ENCODE data around the gene GAA.

The GAA gene

DNA sequence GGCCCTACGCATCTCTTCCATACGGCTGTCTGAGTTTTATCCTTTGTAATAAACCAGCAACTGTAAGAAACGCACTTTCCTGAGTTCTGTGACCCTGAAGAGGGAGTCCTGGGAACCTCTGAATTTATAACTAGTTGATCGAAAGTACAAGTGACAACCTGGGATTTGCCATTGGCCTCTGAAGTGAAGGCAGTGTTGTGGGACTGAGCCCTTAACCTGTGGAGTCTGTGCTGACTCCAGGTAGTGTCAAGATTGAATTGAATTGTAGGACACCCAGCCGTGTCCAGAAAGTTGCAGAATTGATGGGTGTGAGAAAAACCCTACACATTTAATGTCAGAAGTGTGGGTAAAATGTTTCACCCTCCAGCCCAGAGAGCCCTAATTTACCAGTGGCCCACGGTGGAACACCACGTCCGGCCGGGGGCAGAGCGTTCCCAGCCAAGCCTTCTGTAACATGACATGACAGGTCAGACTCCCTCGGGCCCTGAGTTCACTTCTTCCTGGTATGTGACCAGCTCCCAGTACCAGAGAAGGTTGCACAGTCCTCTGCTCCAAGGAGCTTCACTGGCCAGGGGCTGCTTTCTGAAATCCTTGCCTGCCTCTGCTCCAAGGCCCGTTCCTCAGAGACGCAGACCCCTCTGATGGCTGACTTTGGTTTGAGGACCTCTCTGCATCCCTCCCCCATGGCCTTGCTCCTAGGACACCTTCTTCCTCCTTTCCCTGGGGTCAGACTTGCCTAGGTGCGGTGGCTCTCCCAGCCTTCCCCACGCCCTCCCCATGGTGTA is 1.5 kb downstream of the GAA start:
- FAIRE-seq: no peak

DNA sequence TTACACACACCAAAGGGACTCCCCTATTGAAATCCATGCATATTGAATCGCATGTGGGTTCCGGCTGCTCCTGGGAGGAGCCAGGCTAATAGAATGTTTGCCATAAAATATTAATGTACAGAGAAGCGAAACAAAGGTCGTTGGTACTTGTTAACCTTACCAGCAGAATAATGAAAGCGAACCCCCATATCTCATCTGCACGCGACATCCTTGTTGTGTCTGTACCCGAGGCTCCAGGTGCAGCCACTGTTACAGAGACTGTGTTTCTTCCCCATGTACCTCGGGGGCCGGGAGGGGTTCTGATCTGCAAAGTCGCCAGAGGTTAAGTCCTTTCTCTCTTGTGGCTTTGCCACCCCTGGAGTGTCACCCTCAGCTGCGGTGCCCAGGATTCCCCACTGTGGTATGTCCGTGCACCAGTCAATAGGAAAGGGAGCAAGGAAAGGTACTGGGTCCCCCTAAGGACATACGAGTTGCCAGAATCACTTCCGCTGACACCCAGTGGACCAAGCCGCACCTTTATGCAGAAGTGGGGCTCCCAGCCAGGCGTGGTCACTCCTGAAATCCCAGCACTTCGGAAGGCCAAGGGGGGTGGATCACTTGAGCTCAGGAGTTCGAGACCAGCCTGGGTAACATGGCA is 2.2 kb downstream of the GAA start:
- DNase-seq (ENCODE audit: insufficient read length, low spot score) (no peak), FAIRE-seq (no peak)

More for the DNA sequence above, 1.5 kb downstream of the GAA start:
- no peak for DNase-seq (ENCODE audit: insufficient read length, low spot score)

DNA sequence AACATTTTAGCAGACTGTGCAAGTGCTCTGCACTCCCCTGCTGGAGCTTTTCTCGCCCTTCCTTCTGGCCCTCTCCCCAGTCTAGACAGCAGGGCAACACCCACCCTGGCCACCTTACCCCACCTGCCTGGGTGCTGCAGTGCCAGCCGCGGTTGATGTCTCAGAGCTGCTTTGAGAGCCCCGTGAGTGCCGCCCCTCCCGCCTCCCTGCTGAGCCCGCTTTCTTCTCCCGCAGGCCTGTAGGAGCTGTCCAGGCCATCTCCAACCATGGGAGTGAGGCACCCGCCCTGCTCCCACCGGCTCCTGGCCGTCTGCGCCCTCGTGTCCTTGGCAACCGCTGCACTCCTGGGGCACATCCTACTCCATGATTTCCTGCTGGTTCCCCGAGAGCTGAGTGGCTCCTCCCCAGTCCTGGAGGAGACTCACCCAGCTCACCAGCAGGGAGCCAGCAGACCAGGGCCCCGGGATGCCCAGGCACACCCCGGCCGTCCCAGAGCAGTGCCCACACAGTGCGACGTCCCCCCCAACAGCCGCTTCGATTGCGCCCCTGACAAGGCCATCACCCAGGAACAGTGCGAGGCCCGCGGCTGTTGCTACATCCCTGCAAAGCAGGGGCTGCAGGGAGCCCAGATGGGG is 3.1 kb downstream of the GAA start:
- FAIRE-seq (no peak), DNase-seq (ENCODE audit: insufficient read length, low spot score) (no peak)

DNA sequence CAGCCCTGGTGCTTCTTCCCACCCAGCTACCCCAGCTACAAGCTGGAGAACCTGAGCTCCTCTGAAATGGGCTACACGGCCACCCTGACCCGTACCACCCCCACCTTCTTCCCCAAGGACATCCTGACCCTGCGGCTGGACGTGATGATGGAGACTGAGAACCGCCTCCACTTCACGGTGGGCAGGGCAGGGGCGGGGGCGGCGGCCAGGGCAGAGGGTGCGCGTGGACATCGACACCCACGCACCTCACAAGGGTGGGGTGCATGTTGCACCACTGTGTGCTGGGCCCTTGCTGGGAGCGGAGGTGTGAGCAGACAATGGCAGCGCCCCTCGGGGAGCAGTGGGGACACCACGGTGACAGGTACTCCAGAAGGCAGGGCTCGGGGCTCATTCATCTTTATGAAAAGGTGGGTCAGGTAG is 3.6 kb downstream of the GAA start:
- FAIRE-seq (no peak), DNase-seq (ENCODE audit: insufficient read length, low spot score) (no peak)

DNA sequence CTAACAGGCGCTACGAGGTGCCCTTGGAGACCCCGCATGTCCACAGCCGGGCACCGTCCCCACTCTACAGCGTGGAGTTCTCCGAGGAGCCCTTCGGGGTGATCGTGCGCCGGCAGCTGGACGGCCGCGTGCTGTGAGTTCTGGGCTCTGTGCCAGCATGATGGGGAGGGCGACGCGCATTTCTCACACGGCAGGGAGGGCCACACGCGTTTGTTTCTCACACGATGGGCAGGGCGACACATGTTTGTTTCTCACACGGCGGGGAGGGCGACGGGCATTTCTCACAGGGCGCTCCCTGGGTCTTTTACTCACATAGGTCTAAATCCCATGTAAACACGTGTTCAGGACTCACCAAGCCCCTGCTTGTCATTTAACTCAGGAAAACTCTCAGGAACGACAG is 4.4 kb downstream of the GAA start:
- DNase-seq (ENCODE audit: insufficient read length, low spot score) (no peak), FAIRE-seq (no peak)

DNA sequence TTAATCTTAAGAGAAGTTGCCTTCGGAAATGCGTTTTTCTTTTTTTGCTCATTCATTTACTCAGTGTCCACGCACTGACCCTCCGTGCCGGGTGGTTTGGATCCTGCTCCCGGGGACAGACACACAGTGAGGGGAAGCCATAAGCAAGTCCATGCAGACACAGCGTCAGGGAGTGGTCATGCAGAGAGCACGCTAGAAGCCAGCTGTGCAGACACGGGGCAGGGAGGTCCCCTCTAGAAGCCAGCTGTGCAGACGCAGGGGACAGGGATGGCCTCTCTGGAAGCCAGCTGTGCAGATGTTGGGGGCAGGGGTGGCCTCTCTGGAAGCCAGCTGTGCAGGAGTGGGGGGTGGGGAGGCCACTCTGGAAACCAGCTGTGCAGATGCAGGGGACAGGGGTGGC is 4.8 kb downstream of the GAA start:
- DNase-seq (ENCODE audit: insufficient read length, low spot score): no peak
- no peak for FAIRE-seq

DNA sequence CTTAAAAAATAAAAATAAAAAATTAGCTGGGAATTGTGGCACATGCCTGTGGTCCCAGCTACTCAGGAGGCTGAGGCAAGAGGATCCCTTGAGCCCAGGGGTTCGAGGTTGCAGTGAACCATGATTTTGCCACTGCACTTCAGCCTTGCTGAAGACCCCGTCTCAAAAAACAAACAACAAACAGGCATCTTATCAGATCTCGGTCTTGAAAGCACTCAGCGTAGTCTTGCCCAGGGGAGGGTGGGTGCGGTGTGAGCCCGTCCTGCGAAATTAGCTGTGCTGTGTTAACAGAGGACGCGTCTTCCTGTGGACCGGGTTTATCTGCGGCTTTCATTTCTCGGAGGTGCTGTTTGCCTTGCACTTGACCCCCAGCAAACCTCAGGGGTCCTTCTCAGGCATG is 5.4 kb downstream of the GAA start:
- FAIRE-seq: no peak
- no peak for DNase-seq (ENCODE audit: insufficient read length, low spot score)

DNA sequence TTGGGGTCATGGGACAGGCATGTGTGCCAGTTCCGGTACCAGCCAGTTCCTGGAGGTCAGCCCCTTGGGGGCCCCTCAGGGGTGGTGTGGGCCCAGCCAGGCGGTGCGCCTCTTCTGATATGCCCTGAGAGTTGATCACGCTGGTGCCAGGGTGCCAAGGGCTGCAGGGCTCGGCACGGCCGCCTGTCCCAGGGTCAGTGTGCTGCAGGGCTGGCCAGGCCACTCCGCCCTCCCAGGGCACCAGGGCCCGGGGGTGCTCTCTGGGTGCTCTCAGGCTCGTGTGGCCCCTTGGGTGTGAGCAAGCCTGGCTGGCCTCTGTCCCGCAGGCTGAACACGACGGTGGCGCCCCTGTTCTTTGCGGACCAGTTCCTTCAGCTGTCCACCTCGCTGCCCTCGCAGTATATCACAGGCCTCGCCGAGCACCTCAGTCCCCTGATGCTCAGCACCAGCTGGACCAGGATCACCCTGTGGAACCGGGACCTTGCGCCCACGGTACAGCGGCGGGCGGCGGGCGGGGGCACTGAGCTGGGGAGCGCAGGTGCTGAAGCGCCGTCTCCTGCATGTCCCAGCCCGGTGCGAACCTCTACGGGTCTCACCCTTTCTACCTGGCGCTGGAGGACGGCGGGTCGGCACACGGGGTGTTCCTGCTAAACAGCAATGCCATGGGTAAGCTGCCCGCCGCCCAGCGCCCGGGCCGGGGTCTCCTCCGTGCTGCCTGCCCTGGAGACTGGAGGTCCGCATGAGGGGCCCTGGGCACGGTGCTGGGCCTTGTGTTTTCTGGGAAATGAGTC is 6.0 kb downstream of the GAA start:
- DNase-seq (ENCODE audit: insufficient read length, low spot score): no peak
- no peak for FAIRE-seq

DNA sequence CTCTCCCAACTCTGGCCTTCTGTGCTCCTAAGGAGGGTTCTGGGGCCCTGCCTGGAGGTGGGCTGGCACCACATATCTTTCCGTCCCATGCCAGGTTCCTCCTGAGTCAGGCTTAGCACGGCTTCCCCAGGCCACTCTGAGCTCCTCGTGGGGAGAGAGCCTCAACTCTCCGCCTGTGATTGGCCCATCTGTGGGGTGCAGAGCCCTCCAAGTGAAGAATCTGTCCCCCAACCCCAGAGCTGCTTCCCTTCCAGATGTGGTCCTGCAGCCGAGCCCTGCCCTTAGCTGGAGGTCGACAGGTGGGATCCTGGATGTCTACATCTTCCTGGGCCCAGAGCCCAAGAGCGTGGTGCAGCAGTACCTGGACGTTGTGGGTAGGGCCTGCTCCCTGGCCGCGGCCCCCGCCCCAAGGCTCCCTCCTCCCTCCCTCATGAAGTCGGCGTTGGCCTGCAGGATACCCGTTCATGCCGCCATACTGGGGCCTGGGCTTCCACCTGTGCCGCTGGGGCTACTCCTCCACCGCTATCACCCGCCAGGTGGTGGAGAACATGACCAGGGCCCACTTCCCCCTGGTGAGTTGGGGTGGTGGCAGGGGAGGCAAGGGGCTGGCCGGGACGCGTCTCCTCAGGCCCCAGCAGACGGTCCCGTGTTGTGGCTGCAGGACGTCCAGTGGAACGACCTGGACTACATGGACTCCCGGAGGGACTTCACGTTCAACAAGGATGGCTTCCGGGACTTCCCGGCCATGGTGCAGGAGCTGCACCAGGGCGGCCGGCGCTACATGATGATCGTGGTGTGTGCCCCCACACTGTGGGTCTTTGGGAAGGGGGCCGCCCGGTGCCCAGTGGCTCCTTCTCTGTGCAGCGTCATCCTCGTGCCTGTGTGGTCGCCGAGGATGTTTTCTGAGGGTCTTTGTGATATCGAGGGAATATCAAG is 6.9 kb downstream of the GAA start:
- no peak for FAIRE-seq

DNA sequence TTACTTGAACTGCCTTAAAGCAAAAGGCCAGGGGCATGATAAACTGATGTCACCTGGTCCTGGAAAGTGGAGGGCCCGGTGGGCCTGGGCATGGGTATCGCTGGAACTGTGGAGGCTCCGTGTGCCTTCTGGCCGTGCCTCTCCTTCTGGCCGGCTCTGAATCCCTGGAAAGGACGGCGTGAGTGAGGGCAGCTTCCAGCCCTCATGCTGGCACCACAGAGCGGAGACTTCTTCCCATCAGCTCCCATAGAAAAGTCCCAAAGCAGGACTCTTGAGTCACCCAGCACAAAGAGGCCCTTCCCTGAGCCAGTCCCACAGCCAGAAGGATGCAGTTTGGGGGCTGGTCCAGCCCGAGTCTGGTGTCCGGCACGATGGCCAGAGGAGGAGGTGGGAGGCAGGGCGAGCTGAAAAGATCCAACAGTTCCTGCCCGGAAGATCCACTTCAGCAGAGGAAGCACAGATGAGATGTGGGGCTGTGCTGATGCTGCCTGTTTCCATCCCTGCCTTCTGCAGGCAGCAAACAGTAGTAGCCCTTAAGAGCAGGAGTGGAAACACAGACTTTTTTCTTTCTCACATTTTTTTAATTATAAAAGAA is 7.8 kb downstream of the GAA start:
- no peak for DNase-seq (ENCODE audit: insufficient read length, low spot score)
- FAIRE-seq: no peak

More for the DNA sequence above, 6.9 kb downstream of the GAA start:
- no peak for DNase-seq (ENCODE audit: insufficient read length, low spot score)

DNA sequence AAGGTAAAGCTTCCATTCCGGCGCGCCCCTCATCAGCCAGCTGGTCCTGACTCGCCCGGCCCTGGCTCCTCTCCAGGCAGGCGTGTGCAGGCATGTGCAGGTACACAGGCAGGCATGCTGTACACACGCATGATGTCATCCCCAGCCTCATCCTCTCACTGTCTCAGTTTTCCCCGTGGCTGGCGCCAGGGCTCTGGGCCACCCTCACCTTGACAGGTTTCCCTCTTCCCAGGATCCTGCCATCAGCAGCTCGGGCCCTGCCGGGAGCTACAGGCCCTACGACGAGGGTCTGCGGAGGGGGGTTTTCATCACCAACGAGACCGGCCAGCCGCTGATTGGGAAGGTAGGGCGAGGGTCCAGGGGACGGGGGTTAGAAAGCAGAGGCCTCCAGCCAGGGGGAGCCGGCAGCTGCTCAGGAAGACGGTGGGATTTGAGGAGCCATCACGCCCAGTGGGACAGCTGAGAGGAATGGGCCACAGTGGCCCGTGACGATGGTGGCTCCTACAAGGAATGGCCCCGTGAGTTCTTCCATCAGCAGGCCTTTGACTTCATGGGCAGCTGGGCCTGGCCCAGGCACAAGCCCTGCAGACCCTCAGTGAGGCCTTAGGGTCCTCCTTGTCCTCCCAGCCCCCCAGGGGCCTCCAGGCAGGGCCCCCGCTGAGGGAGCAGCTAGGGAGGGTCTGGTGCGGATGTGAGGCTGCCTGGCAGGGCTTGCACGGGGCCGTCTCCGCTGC is 8.5 kb downstream of the GAA start:
- DNase-seq (ENCODE audit: insufficient read length, low spot score) (no peak), FAIRE-seq (no peak)

DNA sequence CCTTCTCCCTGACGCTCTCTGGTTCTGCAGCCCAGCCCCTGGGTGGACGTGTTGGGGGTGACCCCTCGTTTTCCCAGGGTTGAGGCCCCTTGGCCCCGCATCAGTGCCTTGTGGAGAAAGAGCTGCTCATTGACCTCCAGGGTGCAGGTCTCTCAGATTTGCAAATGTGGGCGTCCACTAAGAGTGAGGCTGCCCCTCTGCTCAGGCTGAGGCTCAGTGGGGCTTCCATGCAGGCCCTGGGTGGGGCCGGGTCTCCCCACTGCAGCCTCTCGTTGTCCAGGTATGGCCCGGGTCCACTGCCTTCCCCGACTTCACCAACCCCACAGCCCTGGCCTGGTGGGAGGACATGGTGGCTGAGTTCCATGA is 9.0 kb downstream of the GAA start:
- no peak for DNase-seq (ENCODE audit: insufficient read length, low spot score)
- FAIRE-seq: no peak

DNA sequence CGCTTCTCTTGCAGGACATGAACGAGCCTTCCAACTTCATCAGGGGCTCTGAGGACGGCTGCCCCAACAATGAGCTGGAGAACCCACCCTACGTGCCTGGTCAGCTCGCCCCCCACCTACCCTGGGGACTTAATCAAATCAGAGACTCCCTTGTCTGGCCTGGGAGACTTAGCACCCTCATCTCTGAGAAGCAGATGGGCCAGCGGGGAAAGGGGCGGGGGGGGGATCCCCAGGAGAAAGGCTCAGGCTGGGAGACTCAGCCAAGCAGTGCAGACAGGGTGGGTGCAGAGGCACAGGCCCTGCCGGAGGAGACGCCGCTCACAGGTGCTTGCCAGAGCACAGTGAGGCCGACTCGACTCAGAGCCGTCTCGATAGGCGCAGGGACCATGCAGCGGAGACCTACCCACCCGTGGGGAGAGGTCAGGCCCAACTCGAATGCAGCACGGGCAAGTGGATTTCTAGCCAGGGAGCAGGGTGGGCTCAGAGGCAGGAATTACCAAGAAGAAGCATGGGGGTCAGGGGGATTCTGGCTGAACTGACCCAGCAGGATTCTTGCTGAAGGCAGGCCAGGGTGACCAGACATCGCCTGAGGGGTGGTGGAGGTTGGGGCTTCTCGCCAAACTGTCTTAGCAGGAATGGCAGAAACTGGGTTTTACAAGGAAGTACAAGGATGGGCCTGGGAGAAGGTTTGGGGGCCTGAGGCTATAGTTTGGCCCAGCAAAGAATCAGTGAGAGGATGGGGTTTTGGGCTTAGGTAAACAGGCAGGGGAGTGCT is 9.7 kb downstream of the GAA start:
- FAIRE-seq: no peak
- DNase-seq (ENCODE audit: insufficient read length, low spot score): no peak

DNA sequence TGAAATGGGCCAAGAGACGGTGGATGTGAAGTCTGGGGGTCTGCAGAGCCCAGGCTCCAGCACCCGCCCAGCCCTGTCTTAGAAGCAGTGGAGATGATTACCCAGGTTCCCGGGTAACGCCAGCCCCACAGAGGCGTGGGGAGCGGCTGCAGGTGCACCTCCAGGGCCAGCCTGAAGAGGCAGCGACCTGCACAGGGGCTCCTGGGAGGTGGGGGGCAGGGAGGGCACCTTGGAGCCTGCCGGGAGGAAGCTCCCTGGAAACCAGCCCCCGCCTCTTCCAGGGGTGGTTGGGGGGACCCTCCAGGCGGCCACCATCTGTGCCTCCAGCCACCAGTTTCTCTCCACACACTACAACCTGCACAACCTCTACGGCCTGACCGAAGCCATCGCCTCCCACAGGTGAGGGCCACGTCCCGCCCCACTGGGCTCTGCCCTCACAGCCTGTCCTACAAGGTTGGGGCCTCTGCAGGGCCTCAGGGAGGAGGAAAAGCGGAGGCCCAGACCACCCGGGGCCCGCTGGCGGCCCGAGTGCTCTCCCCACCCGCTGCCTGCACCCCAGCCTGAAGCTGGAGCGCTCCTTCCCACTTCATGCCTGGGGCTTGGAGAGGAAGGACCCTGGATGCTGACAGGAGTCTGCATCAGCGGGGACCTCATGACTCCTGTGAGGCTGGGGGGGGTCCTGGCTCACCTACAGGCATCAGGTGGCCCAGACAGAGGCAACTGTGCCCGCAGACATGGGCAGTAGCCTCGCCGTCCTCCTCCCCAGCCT is 10.5 kb downstream of the GAA start:
- FAIRE-seq (no peak), DNase-seq (ENCODE audit: insufficient read length, low spot score) (no peak)

DNA sequence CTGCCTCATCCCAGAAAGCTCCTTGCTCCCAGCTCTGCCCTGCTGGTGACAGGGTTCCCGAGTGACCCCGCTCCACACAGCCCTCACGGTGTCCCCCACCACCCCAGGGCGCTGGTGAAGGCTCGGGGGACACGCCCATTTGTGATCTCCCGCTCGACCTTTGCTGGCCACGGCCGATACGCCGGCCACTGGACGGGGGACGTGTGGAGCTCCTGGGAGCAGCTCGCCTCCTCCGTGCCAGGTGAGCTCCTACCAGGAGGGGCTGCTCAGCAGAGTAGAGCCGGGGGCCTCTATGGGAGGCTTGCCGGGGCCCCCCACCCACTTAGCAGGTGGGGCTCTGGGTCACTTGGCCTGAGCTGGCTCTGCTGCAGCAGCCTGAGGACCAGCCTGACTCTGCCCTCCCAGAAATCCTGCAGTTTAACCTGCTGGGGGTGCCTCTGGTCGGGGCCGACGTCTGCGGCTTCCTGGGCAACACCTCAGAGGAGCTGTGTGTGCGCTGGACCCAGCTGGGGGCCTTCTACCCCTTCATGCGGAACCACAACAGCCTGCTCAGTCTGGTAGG is 11.2 kb downstream of the GAA start:
- FAIRE-seq: no peak
- no peak for DNase-seq (ENCODE audit: insufficient read length, low spot score)

DNA sequence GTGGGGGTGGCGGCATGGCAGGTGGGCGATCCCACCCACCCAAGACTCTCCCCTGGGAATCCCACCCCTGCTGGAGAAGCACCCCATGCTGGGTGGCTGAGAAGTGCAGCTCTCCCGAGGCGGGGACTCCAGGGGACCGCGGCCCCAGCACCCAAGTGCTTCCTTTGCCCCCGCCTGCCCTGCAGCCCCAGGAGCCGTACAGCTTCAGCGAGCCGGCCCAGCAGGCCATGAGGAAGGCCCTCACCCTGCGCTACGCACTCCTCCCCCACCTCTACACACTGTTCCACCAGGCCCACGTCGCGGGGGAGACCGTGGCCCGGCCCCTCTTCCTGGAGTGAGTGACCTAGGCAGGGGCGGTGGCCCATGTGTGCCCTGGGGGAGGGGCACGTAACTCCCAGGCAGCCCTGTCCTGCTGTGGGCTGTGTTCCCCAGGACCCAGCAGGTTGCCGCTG is 11.7 kb downstream of the GAA start:
- no peak for FAIRE-seq
- no peak for DNase-seq (ENCODE audit: insufficient read length, low spot score)

DNA sequence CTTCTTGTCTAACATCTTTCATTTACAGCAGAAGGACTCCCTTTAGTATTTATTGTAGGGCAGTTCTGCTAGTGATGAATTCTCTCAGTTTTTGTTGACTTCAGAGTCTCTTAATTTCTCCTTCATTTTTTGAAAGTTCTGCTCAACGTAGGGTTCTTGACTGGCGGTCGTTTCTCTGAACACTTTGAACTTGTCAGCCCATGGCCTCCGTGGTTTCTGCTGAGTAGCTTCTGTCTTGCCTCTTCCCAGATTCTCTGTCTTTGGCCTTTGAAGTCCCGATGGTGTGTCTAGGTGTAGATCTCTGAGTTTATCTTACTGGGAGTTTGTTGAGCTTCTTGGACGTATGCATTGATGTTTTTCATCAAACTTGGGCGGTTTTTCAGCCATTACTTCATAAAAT is 13.4 kb downstream of the GAA start:
- no peak for FAIRE-seq
- no peak for DNase-seq (ENCODE audit: insufficient read length, low spot score)
